GM23338 (cell line): ENCODE measurements around the gene TWIST2. TPM values are rescaled to one million over a fixed set of nuclear protein-coding genes. Genes with fewer than 3 reads are reported as not detected.

ENCODE experiments used
- ATAC-seq: fragments of 200-7000 bp; cut with Tn5 transposase; 3 replicates; pipeline ENCODE4 v1.9.1; 2020
- DNase-seq: peaks from one replicate; pipeline ENCODE4 v3.0.0-alpha.2; 2015; ENCODE audit warnings: low spot score
- H2AFZ ChIP-seq: fragments of 200-600 bp; sonication (generic); 2 replicates; pipeline ENCODE4 v1.8.0; 2016; ENCODE audit warnings: antibody characterized with exemption, mild to moderate bottlenecking, moderate library complexity
- H3F3A ChIP-seq: fragments of 200-600 bp; sonication (generic); replicated peaks from 2 replicates; pipeline ENCODE4 v1.8.0; 2017; ENCODE audit warnings: antibody characterized with exemption, mixed run types, low read depth
- H3K27ac ChIP-seq: fragments of 200-600 bp; sonication (generic); 2 replicates; pipeline ENCODE4 v1.6.1; 2016; ENCODE audit warnings: low read depth
- H3K27me3 ChIP-seq: fragments of 200-600 bp; sonication (generic); 2 replicates; pipeline ENCODE4 v1.8.0; 2016; ENCODE audit warnings: mild to moderate bottlenecking, mixed run types, moderate library complexity; ENCODE audit not compliant: insufficient read depth
- H3K36me3 ChIP-seq: fragments of 200-600 bp; sonication (generic); 2 replicates; pipeline ENCODE4 v1.8.0; 2016; ENCODE audit warnings: mild to moderate bottlenecking; ENCODE audit not compliant: insufficient read depth
- H3K4me1 ChIP-seq: fragments of 200-600 bp; sonication (generic); 2 replicates; pipeline ENCODE4 v1.8.0; 2016; ENCODE audit warnings: mild to moderate bottlenecking, moderate library complexity; ENCODE audit not compliant: insufficient read depth
- H3K4me2 ChIP-seq: fragments of 200-600 bp; sonication (generic); 2 replicates; pipeline ENCODE4 v1.7.1; 2017; ENCODE audit warnings: mixed run types
- H3K4me3 ChIP-seq: fragments of 200-600 bp; sonication (generic); 2 replicates; pipeline ENCODE4 v1.6.1; 2016; ENCODE audit warnings: mixed run types
- H3K79me2 ChIP-seq: fragments of 200-600 bp; sonication (generic); replicated peaks from 2 replicates; pipeline ENCODE4 v1.8.0; 2017; ENCODE audit warnings: mild to moderate bottlenecking; ENCODE audit not compliant: insufficient read depth
- H3K9me2 ChIP-seq: fragments of 200-600 bp; sonication (generic); 2 replicates; pipeline ENCODE4 v1.8.0; 2017; ENCODE audit not compliant: insufficient read depth
- H4K20me1 ChIP-seq: fragments of 200-600 bp; sonication (generic); replicated peaks from 2 replicates; pipeline ENCODE4 v1.8.0; 2017; ENCODE audit warnings: mild to moderate bottlenecking; ENCODE audit not compliant: insufficient read depth
- H3K27ac Mint-ChIP-seq: 2 replicates; pipeline ENCODE4 v1.8.0; 2020; ENCODE audit warnings: inconsistent platforms, mild to moderate bottlenecking, moderate library complexity, mixed read lengths
- H3K27me3 Mint-ChIP-seq: 3 replicates; pipeline ENCODE4 v1.8.0; 2022; ENCODE audit warnings: low read depth, mild to moderate bottlenecking, moderate library complexity, mixed read lengths, inconsistent platforms; ENCODE audit not compliant: insufficient read depth, poor library complexity
- H3K36me3 Mint-ChIP-seq: 3 replicates; pipeline ENCODE4 v1.8.0; 2021; ENCODE audit warnings: low read depth, mild to moderate bottlenecking, inconsistent platforms, moderate library complexity, mixed read lengths
- H3K4me1 Mint-ChIP-seq: 3 replicates; pipeline ENCODE4 v1.8.0; 2020; ENCODE audit warnings: mild to moderate bottlenecking, inconsistent platforms, mixed read lengths
- H3K4me3 Mint-ChIP-seq: 3 replicates; pipeline ENCODE4 v1.8.0; 2021; ENCODE audit warnings: moderate library complexity, mild to moderate bottlenecking, inconsistent platforms, mixed read lengths
- H3K9me3 Mint-ChIP-seq: 3 replicates; pipeline ENCODE4 v1.8.0; 2020; ENCODE audit warnings: moderate library complexity, mild to moderate bottlenecking, inconsistent platforms, mixed read lengths
- CREB1 ChIP-seq: fragments of 250-450 bp; sonication (Bioruptor Pico); IDR thresholded peaks from 2 replicates; pipeline ENCODE4 v1.5.0; 2020; ENCODE audit warnings: low read depth, mild to moderate bottlenecking, moderate library complexity
- CTCF ChIP-seq, 2 experiments: fragments of 200-600 bp in 1 of 2; sonication (generic) in 1 of 2; conservative IDR thresholded peaks; 2 replicates each; pipeline versions ENCODE4 v1.5.1 to v1.6.1; 2016 to 2017; ENCODE audit warnings: antibody characterized with exemption in 2 of 2, low read depth in 2 of 2, mild to moderate bottlenecking in 2 of 2, moderate library complexity in 1 of 2
- ETS1 ChIP-seq: IDR thresholded peaks from 2 replicates; pipeline ENCODE4 v1.6.1; 2016; ENCODE audit warnings: antibody characterized with exemption
- EZH2 ChIP-seq: fragments of 200-600 bp; sonication (generic); IDR thresholded peaks from one replicate; pipeline ENCODE4 v1.8.0; 2017; ENCODE audit warnings: antibody characterized with exemption, mild to moderate bottlenecking, low read depth; ENCODE audit not compliant: unreplicated experiment
- EZH2phosphoT487 ChIP-seq: fragments of 200-600 bp; sonication (generic); IDR thresholded peaks from one replicate; pipeline ENCODE4 v1.8.1; 2018; ENCODE audit warnings: antibody characterized with exemption; ENCODE audit not compliant: unreplicated experiment
- JUNB ChIP-seq: IDR thresholded peaks from one replicate; pipeline ENCODE4 v1.6.1; 2016; ENCODE audit warnings: antibody characterized with exemption; ENCODE audit not compliant: unreplicated experiment
- NANOG ChIP-seq: IDR thresholded peaks from 2 replicates; pipeline ENCODE4 v1.6.1; 2016; ENCODE audit warnings: antibody characterized with exemption, borderline replicate concordance
- POLR2AphosphoS5 ChIP-seq: IDR thresholded peaks from 2 replicates; pipeline ENCODE4 v1.6.1; 2016; ENCODE audit warnings: antibody characterized with exemption, low read depth
- STAT1 ChIP-seq: IDR thresholded peaks from one replicate; pipeline ENCODE4 v1.6.1; 2016; ENCODE audit warnings: antibody characterized with exemption; ENCODE audit not compliant: unreplicated experiment
- ZNF331 ChIP-seq: fragments of 250-450 bp; sonication (Bioruptor Pico); IDR thresholded peaks from 2 replicates; pipeline ENCODE4 v1.5.0; 2020; ENCODE audit warnings: low read depth, mild to moderate bottlenecking, moderate library complexity
- ZNF462 ChIP-seq: fragments of 250-450 bp; sonication (Bioruptor Pico); IDR thresholded peaks from 2 replicates; pipeline ENCODE4 v1.5.0; 2020; ENCODE audit warnings: mild to moderate bottlenecking, moderate library complexity
- polyA plus RNA-seq: library from polyadenylated mRNA; unstranded; fragments of >200 nt; fragmentation: Nextera tagmentation; extraction: Ambion mirVana; gene quantifications from 2 replicates; pipeline ENCODE4 v1.2.1, GENCODE V29; 2016
- total RNA-seq: library from RNA; depleted of rRNA; stranded (reverse); fragments of >200 nt; shearing (Covaris generic); gene quantifications from 2 replicates; pipeline ENCODE4 v1.2.3, GENCODE V29; 2014

TWIST2 gene
- total and polyA plus RNA-seq, 2 experiments from 2014 or later, result 7.0 to 12.5 TPM

DNA sequence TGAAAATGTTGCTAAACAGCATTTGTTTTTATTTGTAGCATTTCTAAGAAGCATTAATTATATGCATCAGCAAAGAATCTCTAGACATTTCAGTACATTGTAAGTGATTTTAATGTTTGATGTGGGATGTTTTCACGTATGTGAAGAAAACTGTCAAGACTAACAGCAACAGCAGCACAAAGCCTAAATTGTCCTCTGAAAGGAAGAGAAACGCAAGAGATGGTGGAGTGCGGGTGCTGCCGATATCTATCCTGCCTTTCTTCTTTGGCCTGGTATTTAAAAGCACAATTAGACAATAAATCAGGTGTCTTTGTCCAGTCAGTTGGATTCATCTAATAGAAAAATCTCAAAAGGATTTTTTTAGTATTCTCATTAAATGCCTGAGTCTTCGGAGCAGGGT, 3.1 kb downstream of the TWIST2 start (continued):
- TF ChIP-seq ZNF331 (CRISPR knock-in tag) (no peak), ZNF462 (no peak), POLR2AphosphoS5 (no peak), NANOG (no peak)

DNA sequence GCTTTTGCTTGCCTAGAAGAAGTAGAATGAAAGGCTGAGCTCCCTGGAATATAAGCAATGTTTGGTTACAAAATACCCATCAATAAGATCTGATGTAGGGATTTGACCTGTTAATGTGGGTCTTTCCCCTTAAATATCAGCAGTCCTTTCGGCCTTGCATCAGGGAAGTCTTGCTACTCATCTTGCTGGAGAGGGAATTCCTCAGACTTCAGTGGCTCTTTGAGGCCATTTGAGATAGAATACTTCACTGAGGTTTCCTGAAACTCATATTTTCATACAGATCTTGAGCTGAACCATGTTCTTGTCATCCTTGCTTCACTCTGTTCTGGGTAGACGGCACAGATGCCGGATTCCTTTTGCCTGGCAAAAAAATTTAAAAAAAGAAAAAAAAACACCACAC, 3.9 kb downstream of the TWIST2 start:
- Mint-ChIP-seq H3K27me3 (peaks cover 40% of the 10 kb centered on the region), H3K9me3 (no peaks in the 10 kb centered on the region), H3K4me3 (no peak overlapping the region), H3K27ac (no peak overlapping the region), H3K36me3 (no peaks in the 10 kb centered on the region), H3K4me1 (peaks cover 16% of the 10 kb centered on the region)
- ATAC-seq, result no peak
- Histone ChIP-seq H3K27ac (no peak overlapping the region), H3K36me3 (no peaks in the 10 kb centered on the region), H3K9me2 (no peaks in the 10 kb centered on the region), H3K4me3 (no peak overlapping the region), H3K79me2 (peaks cover 4% of the 10 kb centered on the region; the same call in 1 of the 2 replicates), H3K27me3 (peaks cover 58% of the 10 kb centered on the region), H2AFZ (no peak overlapping the region), H3K4me1 (peaks cover 12% of the 10 kb centered on the region), H3K4me2 (no peak overlapping the region), H4K20me1 (peaks cover 19% of the 10 kb centered on the region), H3F3A (no peaks in the 10 kb centered on the region)
- no peak for DNase-seq
- TF ChIP-seq ETS1 (no peak), JUNB (no peak), ZNF331 (CRISPR knock-in tag) (no peak), CTCF (conservative IDR thresholded peaks at IDR 0.05; ENCODE audit: low read depth in 2 of 2) (no peak), EZH2phosphoT487 (no peak), EZH2 (no peak), CREB1 (CRISPR knock-in tag) (no peak), STAT1 (no peak)
